Thyroid gland (tissue), 4 donors: ENCODE data around the gene KLHL21.

Source experiments
- POLR2A ChIP-seq, 2 donors: fragments of 450-650 bp; IDR thresholded peaks; one replicate each; pipeline ENCODE4 v1.6.1; 2017; ENCODE audit warnings: antibody characterized with exemption in 2 of 2, mild to moderate bottlenecking in 2 of 2, moderate library complexity in 1 of 2
- TF ChIP-seq, protein P1 (sequence below), 6 experiments: fragments of 200-600 bp in 3 of 6; fragments of 450-650 bp in 3 of 6; sonication (generic) in 3 of 6; IDR thresholded peaks; one replicate each; pipeline ENCODE4 v1.5.1; 2016 to 2019; ENCODE audit warnings: antibody characterized with exemption in 6 of 6, mild to moderate bottlenecking in 2 of 6, inconsistent platforms in 1 of 6, moderate library complexity in 1 of 6

DNA sequence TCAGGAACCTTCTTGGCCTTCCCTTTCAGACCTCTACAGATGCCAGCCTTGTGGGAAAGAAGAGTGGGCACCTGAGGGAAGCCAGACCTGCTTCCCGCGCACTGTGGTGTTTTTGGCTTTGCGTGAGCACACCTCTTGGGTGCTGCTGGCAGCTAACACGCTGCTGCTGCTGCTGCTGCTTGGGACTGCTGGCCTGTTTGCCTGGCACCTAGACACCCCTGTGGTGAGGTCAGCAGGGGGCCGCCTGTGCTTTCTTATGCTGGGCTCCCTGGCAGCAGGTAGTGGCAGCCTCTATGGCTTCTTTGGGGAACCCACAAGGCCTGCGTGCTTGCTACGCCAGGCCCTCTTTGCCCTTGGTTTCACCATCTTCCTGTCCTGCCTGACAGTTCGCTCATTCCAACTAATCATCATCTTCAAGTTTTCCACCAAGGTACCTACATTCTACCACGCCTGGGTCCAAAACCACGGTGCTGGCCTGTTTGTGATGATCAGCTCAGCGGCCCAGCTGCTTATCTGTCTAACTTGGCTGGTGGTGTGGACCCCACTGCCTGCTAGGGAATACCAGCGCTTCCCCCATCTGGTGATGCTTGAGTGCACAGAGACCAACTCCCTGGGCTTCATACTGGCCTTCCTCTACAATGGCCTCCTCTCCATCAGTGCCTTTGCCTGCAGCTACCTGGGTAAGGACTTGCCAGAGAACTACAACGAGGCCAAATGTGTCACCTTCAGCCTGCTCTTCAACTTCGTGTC lies 23.9 kb downstream of the KLHL21 start:
- TF ChIP-seq, protein P1, sequence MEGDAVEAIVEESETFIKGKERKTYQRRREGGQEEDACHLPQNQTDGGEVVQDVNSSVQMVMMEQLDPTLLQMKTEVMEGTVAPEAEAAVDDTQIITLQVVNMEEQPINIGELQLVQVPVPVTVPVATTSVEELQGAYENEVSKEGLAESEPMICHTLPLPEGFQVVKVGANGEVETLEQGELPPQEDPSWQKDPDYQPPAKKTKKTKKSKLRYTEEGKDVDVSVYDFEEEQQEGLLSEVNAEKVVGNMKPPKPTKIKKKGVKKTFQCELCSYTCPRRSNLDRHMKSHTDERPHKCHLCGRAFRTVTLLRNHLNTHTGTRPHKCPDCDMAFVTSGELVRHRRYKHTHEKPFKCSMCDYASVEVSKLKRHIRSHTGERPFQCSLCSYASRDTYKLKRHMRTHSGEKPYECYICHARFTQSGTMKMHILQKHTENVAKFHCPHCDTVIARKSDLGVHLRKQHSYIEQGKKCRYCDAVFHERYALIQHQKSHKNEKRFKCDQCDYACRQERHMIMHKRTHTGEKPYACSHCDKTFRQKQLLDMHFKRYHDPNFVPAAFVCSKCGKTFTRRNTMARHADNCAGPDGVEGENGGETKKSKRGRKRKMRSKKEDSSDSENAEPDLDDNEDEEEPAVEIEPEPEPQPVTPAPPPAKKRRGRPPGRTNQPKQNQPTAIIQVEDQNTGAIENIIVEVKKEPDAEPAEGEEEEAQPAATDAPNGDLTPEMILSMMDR (IDR thresholded peaks at IDR 0.05) = no peak
- no peak for TF ChIP-seq POLR2A (IDR thresholded peaks at IDR 0.05)
